Naive B cell (primary cell): ENCODE measurements around the gene FRZB. TPM values are rescaled to one million over a fixed set of nuclear protein-coding genes. Genes with fewer than 3 reads are reported as not detected.

Experiments used
- ATAC-seq, 2 donors: fragments of 150-1000 bp; cut with Tn5 transposase; 2 replicates each; pipeline ENCODE4 v1.10.0; 2021; ENCODE audit warnings: low read depth in 2 of 2, mild to moderate bottlenecking in 2 of 2, moderate library complexity in 2 of 2
- DNase-seq: peaks from one replicate; pipeline ENCODE4 v3.0.0; 2022
- H3K27ac Mint-ChIP-seq, 6 donors: one replicate each; pipeline ENCODE4 v1.8.0; 2020 to 2022; ENCODE audit warnings: mild to moderate bottlenecking in 6 of 6, mixed read lengths in 6 of 6, moderate library complexity in 5 of 6, inconsistent platforms in 2 of 6
- H3K27me3 Mint-ChIP-seq, 3 donors: one replicate each; pipeline ENCODE4 v1.8.0; 2021 to 2022; ENCODE audit warnings: mixed read lengths in 3 of 3, mild to moderate bottlenecking in 1 of 3
- H3K36me3 Mint-ChIP-seq, 2 donors: one replicate each; pipeline ENCODE4 v1.8.0; 2020 to 2022; ENCODE audit warnings: mixed read lengths in 2 of 2, inconsistent platforms in 1 of 2, mild to moderate bottlenecking in 1 of 2
- H3K4me1 Mint-ChIP-seq, 3 donors: one replicate each; pipeline ENCODE4 v1.8.0; 2020 to 2022; ENCODE audit warnings: mixed read lengths in 3 of 3, inconsistent platforms in 1 of 3, mild to moderate bottlenecking in 1 of 3, moderate library complexity in 1 of 3
- H3K4me3 Mint-ChIP-seq, 8 donors: one replicate each; pipeline ENCODE4 v1.8.0; 2020 to 2022; ENCODE audit warnings: mild to moderate bottlenecking in 8 of 8, mixed read lengths in 8 of 8, moderate library complexity in 8 of 8, inconsistent platforms in 2 of 8
- H3K9me3 Mint-ChIP-seq, 7 donors: one replicate each; pipeline ENCODE4 v1.8.0; 2020 to 2022; ENCODE audit warnings: mixed read lengths in 7 of 7, mild to moderate bottlenecking in 5 of 7, inconsistent platforms in 2 of 7, moderate library complexity in 1 of 7
- polyA plus RNA-seq, 6 donors: library from polyadenylated mRNA; unstranded; fragments of 300-500 nt; fragmentation: Illumina TruSeq; gene quantifications; one replicate each; pipeline ENCODE4 v1.2.3, GENCODE V29; 2021; ENCODE audit warnings: low read depth in 6 of 6

Gene FRZB
- polyA plus RNA-seq, 6 donors from 2014 or later = not detected

GRCh38 chr2:182784058-182784706 lies 82.3 kb downstream of the FRZB start:
- ATAC-seq (no peak), DNase-seq (no peak)
- H3K9me3 Mint-ChIP-seq = peaks cover 0 to 6% (median 5%) of the 10 kb centered on the region in 7 donors
- no peaks in the 10 kb centered on the region for H3K27me3 Mint-ChIP-seq
- peaks cover 15 to 19% of the 10 kb centered on the region in 2 donors for H3K36me3 Mint-ChIP-seq
- H3K27ac Mint-ChIP-seq = no peak overlapping the region
- no peak overlapping the region for H3K4me3 Mint-ChIP-seq
- H3K4me1 Mint-ChIP-seq = peaks cover 0 to 5% (median 0%) of the 10 kb centered on the region in 3 donors

Other genes with a start within 250 kb of the FRZB start
- gene DNAJC10, start 150.4 kb downstream of the FRZB start, polyA plus RNA-seq = 100 to 1,000 TPM; 164 to 237 (median 213) TPM
- gene NCKAP1, start 171.8 kb upstream of the FRZB start, polyA plus RNA-seq = 1 to 10 TPM in 1 of 6 donors, under 1 TPM in 1, not detected in 4; 0.19 to 1.0 TPM
- under 1 TPM; 0.04 to 0.77 (median 0.26) TPM for gene DUSP19, start 212.1 kb upstream of the FRZB start, polyA plus RNA-seq